HepG2 (cell line): ENCODE results near the gene TRIM31. TPM values are rescaled to one million over a fixed set of nuclear protein-coding genes. Genes with fewer than 3 reads are reported as not detected.
A peak's percentile ranks its signal among the peaks of the same experiment; 100 is the strongest.

ENCODE experiments used
- ATF7-NPFF ChIP-seq: sonication (generic); formaldehyde crosslinking; IDR thresholded peaks from 2 replicates; pipeline ENCODE4 v1.8.1; 2023; ENCODE audit warnings: mild to moderate bottlenecking, low read depth, missing genetic modification reagents, moderate library complexity
- KDM5B ChIP-seq: sonication (generic); formaldehyde crosslinking; IDR thresholded peaks from 2 replicates; pipeline ENCODE4 v1.4.0; 2020; ENCODE audit warnings: missing genetic modification reagents, mild to moderate bottlenecking, borderline replicate concordance
- KMT2A ChIP-seq: sonication (generic); formaldehyde crosslinking; IDR thresholded peaks from 2 replicates; pipeline ENCODE4 v1.4.0; 2020; ENCODE audit warnings: missing genetic modification reagents
- MAFG ChIP-seq: sonication (generic); formaldehyde crosslinking; IDR thresholded peaks from 2 replicates; pipeline ENCODE4 v1.5.1; 2020; ENCODE audit warnings: mild to moderate bottlenecking, missing genetic modification reagents
- MAZ ChIP-seq, 2 experiments: sonication (generic) in 1 of 2; formaldehyde crosslinking in 1 of 2; IDR thresholded peaks; 2 replicates each; pipeline versions ENCODE4 v1.5.0 to v1.6.1; 2012 to 2020; ENCODE audit warnings: low read depth in 2 of 2, mild to moderate bottlenecking in 2 of 2, borderline replicate concordance in 1 of 2, improper control_type of control experiment in 1 of 2, low read length in 1 of 2, missing genetic modification reagents in 1 of 2, moderate library complexity in 1 of 2
- RBFOX2 ChIP-seq: fragments of 200-400 bp; formaldehyde crosslinking; IDR thresholded peaks from 2 replicates; pipeline ENCODE4 v1.6.1; 2017; ENCODE audit warnings: low read depth, mild to moderate bottlenecking, low read length
- RFX3 ChIP-seq: IDR thresholded peaks from 2 replicates; pipeline ENCODE4 v1.6.1; 2016; ENCODE audit warnings: missing biosample characterization, missing genetic modification reagents
- SMAD1 ChIP-seq: sonication (generic); formaldehyde crosslinking; IDR thresholded peaks from 2 replicates; pipeline ENCODE4 v1.4.0; 2020; ENCODE audit warnings: missing genetic modification reagents, low read depth, mild to moderate bottlenecking, borderline replicate concordance
- ZNF124 ChIP-seq: sonication (generic); formaldehyde crosslinking; IDR thresholded peaks from 2 replicates; pipeline ENCODE4 v1.4.0; 2020; ENCODE audit warnings: missing genetic modification reagents
- ZNF33A ChIP-seq: sonication (generic); formaldehyde crosslinking; IDR thresholded peaks from 2 replicates; pipeline ENCODE4 v1.5.1; 2020; ENCODE audit warnings: missing genetic modification reagents, mild to moderate bottlenecking, moderate library complexity, borderline replicate concordance
- polyA plus RNA-seq, 8 experiments: library from polyadenylated mRNA; depleted of rRNA in 3 of 8; stranded (reverse) in 7 of 8; unstranded in 1 of 8; fragments of >200 nt; fragmentation: Illumina TruSeq in 4 of 8; extraction: Trizol in 4 of 8; gene quantifications; 2 replicates each; pipeline versions ENCODE4 v1.2.1 to v1.2.3, GENCODE V29; 2011 to 2016; ENCODE audit warnings: low read depth in 4 of 8, missing spikeins in 1 of 8, mixed read lengths in 1 of 8; ENCODE audit not compliant: insufficient read depth in 1 of 8
- total RNA-seq, 5 experiments: library from RNA; depleted of rRNA; stranded (reverse); fragments of >200 nt; fragmentation: Illumina TruSeq; extraction: Trizol; gene quantifications; 2 replicates each; pipeline ENCODE4 v1.2.3, GENCODE V29; 2016; ENCODE audit warnings: low read depth in 1 of 5
- TF ChIP-seq, protein P1 (sequence below): sonication (generic); formaldehyde crosslinking; IDR thresholded peaks from 2 replicates; pipeline ENCODE4 v1.5.0; 2020; ENCODE audit warnings: missing genetic modification reagents
- TF ChIP-seq, protein P2 (sequence below): sonication (generic); formaldehyde crosslinking; IDR thresholded peaks from 2 replicates; pipeline ENCODE4 v1.4.0; 2020; ENCODE audit warnings: mild to moderate bottlenecking, missing genetic modification reagents
- TF ChIP-seq, protein P3 (sequence below): sonication (generic); formaldehyde crosslinking; IDR thresholded peaks from 2 replicates; pipeline ENCODE4 v1.5.0; 2020; ENCODE audit warnings: mild to moderate bottlenecking, missing genetic modification reagents
- TF ChIP-seq, protein P4 (sequence below): sonication (generic); formaldehyde crosslinking; IDR thresholded peaks from 2 replicates; pipeline ENCODE4 v1.5.0; 2020; ENCODE audit warnings: mild to moderate bottlenecking, missing genetic modification reagents
- TF ChIP-seq, protein P5 (sequence below): sonication (generic); formaldehyde crosslinking; IDR thresholded peaks from 2 replicates; pipeline ENCODE4 v1.4.0; 2020; ENCODE audit warnings: missing genetic modification reagents

The TRIM31 gene
- total and polyA plus RNA-seq, 2 of the 13 experiments (the other 11 are each of a cell fraction or from before 2014, with no cell fraction given), result 0.13 to 0.51 TPM

DNA sequence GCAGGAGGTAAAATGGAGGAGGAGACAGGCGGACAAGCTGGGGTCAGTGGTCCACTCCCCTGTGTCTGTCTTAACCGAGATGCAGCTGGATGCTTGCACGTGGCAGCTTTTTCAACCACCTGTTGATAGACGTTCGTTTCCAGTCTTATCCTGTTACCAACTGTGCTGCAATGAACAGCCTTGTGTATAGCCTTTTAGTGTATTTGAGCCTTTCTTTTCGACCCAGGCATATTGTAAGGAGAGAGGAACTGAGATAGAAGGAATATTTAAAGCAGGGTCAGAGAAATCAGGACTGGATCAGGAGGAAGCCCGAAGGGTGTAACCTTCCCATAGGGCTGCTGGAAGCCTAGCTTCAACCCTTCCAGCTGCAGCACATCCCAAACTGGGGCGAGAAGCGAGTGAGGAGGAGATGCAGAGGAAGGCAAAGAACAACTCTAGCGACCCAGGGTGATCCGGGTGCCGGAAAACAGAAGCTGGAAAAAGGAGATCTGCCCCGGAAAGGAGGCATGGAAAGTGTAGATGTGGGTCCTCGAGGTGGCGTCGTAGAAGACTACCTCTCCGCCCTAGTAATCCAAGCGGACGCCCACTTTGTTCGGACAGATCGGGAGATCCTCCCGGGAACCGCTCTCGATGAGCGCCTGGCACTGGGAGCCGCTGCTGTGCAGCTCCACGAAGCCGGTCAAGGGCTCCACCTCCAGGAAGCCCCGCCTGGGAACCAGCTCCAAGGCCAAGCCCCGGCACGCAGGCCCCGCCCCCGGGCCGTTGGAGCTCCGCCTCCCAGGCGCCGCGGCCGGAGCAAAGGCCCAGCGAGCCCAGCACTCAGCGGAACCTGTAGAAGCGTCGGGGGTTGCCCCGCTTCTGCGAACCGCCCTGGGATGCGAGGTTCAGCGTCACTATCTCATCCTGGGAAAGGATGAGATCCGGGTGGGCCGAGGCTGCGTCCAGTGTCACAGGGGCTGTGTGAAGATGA, 11.2 kb downstream of the TRIM31 start (continued):
- TF ChIP-seq RBFOX2, result peak; percentile 86
- TF ChIP-seq ATF7-NPFF (CRISPR knock-in tag), result peak; percentile 52; the same call in 1 of the 2 replicates
- TF ChIP-seq MAFG, result no peak
- TF ChIP-seq KDM5B (CRISPR knock-in tag), result peak; percentile 91
- TF ChIP-seq, protein P1, sequence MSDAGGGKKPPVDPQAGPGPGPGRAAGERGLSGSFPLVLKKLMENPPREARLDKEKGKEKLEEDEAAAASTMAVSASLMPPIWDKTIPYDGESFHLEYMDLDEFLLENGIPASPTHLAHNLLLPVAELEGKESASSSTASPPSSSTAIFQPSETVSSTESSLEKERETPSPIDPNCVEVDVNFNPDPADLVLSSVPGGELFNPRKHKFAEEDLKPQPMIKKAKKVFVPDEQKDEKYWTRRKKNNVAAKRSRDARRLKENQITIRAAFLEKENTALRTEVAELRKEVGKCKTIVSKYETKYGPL, result no peak
- TF ChIP-seq, protein P2, sequence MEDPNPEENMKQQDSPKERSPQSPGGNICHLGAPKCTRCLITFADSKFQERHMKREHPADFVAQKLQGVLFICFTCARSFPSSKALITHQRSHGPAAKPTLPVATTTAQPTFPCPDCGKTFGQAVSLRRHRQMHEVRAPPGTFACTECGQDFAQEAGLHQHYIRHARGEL (CRISPR knock-in tag), result 0 out of 2 replicates have a peak, but pooled peaks have one; percentile 29
- 0 out of 2 replicates have a peak, but pooled peaks have one; percentile 68 for TF ChIP-seq KMT2A (CRISPR knock-in tag)
- TF ChIP-seq, protein P3, sequence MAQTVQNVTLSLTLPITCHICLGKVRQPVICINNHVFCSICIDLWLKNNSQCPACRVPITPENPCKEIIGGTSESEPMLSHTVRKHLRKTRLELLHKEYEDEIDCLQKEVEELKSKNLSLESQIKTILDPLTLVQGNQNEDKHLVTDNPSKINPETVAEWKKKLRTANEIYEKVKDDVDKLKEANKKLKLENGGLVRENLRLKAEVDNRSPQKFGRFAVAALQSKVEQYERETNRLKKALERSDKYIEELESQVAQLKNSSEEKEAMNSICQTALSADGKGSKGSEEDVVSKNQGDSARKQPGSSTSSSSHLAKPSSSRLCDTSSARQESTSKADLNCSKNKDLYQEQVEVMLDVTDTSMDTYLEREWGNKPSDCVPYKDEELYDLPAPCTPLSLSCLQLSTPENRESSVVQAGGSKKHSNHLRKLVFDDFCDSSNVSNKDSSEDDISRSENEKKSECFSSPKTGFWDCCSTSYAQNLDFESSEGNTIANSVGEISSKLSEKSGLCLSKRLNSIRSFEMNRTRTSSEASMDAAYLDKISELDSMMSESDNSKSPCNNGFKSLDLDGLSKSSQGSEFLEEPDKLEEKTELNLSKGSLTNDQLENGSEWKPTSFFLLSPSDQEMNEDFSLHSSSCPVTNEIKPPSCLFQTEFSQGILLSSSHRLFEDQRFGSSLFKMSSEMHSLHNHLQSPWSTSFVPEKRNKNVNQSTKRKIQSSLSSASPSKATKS (CRISPR knock-in tag), result no peak
- TF ChIP-seq, protein P4, sequence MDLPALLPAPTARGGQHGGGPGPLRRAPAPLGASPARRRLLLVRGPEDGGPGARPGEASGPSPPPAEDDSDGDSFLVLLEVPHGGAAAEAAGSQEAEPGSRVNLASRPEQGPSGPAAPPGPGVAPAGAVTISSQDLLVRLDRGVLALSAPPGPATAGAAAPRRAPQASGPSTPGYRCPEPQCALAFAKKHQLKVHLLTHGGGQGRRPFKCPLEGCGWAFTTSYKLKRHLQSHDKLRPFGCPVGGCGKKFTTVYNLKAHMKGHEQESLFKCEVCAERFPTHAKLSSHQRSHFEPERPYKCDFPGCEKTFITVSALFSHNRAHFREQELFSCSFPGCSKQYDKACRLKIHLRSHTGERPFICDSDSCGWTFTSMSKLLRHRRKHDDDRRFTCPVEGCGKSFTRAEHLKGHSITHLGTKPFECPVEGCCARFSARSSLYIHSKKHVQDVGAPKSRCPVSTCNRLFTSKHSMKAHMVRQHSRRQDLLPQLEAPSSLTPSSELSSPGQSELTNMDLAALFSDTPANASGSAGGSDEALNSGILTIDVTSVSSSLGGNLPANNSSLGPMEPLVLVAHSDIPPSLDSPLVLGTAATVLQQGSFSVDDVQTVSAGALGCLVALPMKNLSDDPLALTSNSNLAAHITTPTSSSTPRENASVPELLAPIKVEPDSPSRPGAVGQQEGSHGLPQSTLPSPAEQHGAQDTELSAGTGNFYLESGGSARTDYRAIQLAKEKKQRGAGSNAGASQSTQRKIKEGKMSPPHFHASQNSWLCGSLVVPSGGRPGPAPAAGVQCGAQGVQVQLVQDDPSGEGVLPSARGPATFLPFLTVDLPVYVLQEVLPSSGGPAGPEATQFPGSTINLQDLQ (CRISPR knock-in tag), result peak; percentile 74; the same call in 1 of the 2 replicates
- peak; percentile 77; the same call in 1 of the 2 replicates for TF ChIP-seq SMAD1 (CRISPR knock-in tag)
- TF ChIP-seq, protein P5, sequence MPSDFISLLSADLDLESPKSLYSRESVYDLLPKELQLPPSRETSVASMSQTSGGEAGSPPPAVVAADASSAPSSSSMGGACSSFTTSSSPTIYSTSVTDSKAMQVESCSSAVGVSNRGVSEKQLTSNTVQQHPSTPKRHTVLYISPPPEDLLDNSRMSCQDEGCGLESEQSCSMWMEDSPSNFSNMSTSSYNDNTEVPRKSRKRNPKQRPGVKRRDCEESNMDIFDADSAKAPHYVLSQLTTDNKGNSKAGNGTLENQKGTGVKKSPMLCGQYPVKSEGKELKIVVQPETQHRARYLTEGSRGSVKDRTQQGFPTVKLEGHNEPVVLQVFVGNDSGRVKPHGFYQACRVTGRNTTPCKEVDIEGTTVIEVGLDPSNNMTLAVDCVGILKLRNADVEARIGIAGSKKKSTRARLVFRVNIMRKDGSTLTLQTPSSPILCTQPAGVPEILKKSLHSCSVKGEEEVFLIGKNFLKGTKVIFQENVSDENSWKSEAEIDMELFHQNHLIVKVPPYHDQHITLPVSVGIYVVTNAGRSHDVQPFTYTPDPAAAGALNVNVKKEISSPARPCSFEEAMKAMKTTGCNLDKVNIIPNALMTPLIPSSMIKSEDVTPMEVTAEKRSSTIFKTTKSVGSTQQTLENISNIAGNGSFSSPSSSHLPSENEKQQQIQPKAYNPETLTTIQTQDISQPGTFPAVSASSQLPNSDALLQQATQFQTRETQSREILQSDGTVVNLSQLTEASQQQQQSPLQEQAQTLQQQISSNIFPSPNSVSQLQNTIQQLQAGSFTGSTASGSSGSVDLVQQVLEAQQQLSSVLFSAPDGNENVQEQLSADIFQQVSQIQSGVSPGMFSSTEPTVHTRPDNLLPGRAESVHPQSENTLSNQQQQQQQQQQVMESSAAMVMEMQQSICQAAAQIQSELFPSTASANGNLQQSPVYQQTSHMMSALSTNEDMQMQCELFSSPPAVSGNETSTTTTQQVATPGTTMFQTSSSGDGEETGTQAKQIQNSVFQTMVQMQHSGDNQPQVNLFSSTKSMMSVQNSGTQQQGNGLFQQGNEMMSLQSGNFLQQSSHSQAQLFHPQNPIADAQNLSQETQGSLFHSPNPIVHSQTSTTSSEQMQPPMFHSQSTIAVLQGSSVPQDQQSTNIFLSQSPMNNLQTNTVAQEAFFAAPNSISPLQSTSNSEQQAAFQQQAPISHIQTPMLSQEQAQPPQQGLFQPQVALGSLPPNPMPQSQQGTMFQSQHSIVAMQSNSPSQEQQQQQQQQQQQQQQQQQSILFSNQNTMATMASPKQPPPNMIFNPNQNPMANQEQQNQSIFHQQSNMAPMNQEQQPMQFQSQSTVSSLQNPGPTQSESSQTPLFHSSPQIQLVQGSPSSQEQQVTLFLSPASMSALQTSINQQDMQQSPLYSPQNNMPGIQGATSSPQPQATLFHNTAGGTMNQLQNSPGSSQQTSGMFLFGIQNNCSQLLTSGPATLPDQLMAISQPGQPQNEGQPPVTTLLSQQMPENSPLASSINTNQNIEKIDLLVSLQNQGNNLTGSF, result no peak
- TF ChIP-seq ZNF33A (CRISPR knock-in tag), result no peak
- TF ChIP-seq RFX3 (CRISPR knock-in tag), result 0 out of 2 replicates have a peak, but pooled peaks have one; percentile 28
- TF ChIP-seq ZNF124 (CRISPR knock-in tag), result peak; percentile 84; the same call in 1 of the 2 replicates
- TF ChIP-seq MAZ (IDR thresholded peaks at IDR 0.05; ENCODE audit: borderline replicate concordance, low read depth, low read length), result peak; percentile 45; the same call in 1 of the 2 replicates
- peak; percentile 38 for TF ChIP-seq MAZ (CRISPR knock-in tag; IDR thresholded peaks at IDR 0.05; ENCODE audit: low read depth)
